HepG2 (cell line): Measurements from ENCODE around the gene NCAPD2. TPM values are rescaled to one million over a fixed set of nuclear protein-coding genes. Genes with fewer than 3 reads are reported as not detected.

Experiments
- ADNP ChIP-seq: sonication (generic); formaldehyde crosslinking; IDR thresholded peaks from 2 replicates; pipeline ENCODE4 v1.4.0; 2020; ENCODE audit warnings: missing genetic modification reagents
- ATF1 ChIP-seq: IDR thresholded peaks from 2 replicates; pipeline ENCODE4 v1.6.1; 2016; ENCODE audit warnings: mild to moderate bottlenecking, control low read depth
- FLYWCH1 ChIP-seq: sonication (generic); formaldehyde crosslinking; IDR thresholded peaks from 2 replicates; pipeline ENCODE4 v1.8.1; 2023; ENCODE audit warnings: mild to moderate bottlenecking, missing genetic modification reagents
- FOXJ3 ChIP-seq: sonication (generic); formaldehyde crosslinking; IDR thresholded peaks from 2 replicates; pipeline ENCODE4 v1.4.0; 2020; ENCODE audit warnings: missing genetic modification reagents, mild to moderate bottlenecking, borderline replicate concordance
- GTF2F1 ChIP-seq: fragments of 150-350 bp; IDR thresholded peaks from 2 replicates; pipeline ENCODE4 v1.6.1; 2014; ENCODE audit warnings: low read length
- GTF3A ChIP-seq: sonication (generic); formaldehyde crosslinking; conservative IDR thresholded peaks from 2 replicates; pipeline ENCODE4 v1.4.0; 2020; ENCODE audit warnings: mild to moderate bottlenecking, missing genetic modification reagents
- GZF1 ChIP-seq: sonication (generic); formaldehyde crosslinking; IDR thresholded peaks from 2 replicates; pipeline ENCODE4 v1.5.1; 2020; ENCODE audit warnings: mild to moderate bottlenecking, missing genetic modification reagents
- HMG20B ChIP-seq: conservative IDR thresholded peaks from 2 replicates; pipeline ENCODE4 v1.6.1; 2016; ENCODE audit warnings: missing genetic modification reagents, missing compliant biosample characterization
- IKZF1 ChIP-seq: fragments of 450-650 bp; IDR thresholded peaks from 2 replicates; pipeline ENCODE4 v1.7.1; 2016
- KDM2A ChIP-seq: sonication (generic); formaldehyde crosslinking; IDR thresholded peaks from 2 replicates; pipeline ENCODE4 v1.4.0; 2020; ENCODE audit warnings: low read depth, missing genetic modification reagents, borderline replicate concordance
- KDM5A ChIP-seq: fragments of 200-600 bp; sonication (generic); IDR thresholded peaks from 2 replicates; pipeline ENCODE4 v1.7.0; 2018; ENCODE audit warnings: antibody characterized with exemption, mild to moderate bottlenecking, low read length, borderline replicate concordance
- NFIB ChIP-seq: sonication (generic); formaldehyde crosslinking; IDR thresholded peaks from 2 replicates; pipeline ENCODE4 v1.9.0; 2021; ENCODE audit warnings: missing genetic modification reagents, mild to moderate bottlenecking, borderline replicate concordance
- ONECUT2 ChIP-seq: sonication (generic); formaldehyde crosslinking; IDR thresholded peaks from 2 replicates; pipeline ENCODE4 v1.4.0; 2020; ENCODE audit warnings: missing genetic modification reagents
- PAF1 ChIP-seq: IDR thresholded peaks from 2 replicates; pipeline ENCODE4 v1.6.1; 2016; ENCODE audit warnings: missing genetic modification reagents, missing compliant biosample characterization
- REL ChIP-seq: sonication (generic); formaldehyde crosslinking; conservative IDR thresholded peaks from 2 replicates; pipeline ENCODE4 v1.8.0; 2022; ENCODE audit warnings: mild to moderate bottlenecking, missing genetic modification reagents, moderate library complexity
- RXRB ChIP-seq: IDR thresholded peaks from 2 replicates; pipeline ENCODE4 v1.6.1; 2016; ENCODE audit warnings: borderline replicate concordance, missing genetic modification reagents, missing compliant biosample characterization
- SATB2 ChIP-seq: sonication (generic); formaldehyde crosslinking; IDR thresholded peaks from 2 replicates; pipeline ENCODE4 v1.5.0; 2020; ENCODE audit warnings: missing genetic modification reagents
- ZBTB21 ChIP-seq: sonication (generic); formaldehyde crosslinking; IDR thresholded peaks from 2 replicates; pipeline ENCODE4 v1.4.0; 2020; ENCODE audit warnings: missing genetic modification reagents
- ZC3H13 ChIP-seq: sonication (generic); formaldehyde crosslinking; IDR thresholded peaks from 2 replicates; pipeline ENCODE4 v1.8.1; 2023; ENCODE audit warnings: mild to moderate bottlenecking, missing genetic modification reagents, moderate library complexity
- ZFP36L1 ChIP-seq: sonication (generic); formaldehyde crosslinking; IDR thresholded peaks from 2 replicates; pipeline ENCODE4 v1.8.0; 2022; ENCODE audit warnings: mild to moderate bottlenecking, missing genetic modification reagents, moderate library complexity
- ZKSCAN1 ChIP-seq: fragments of 150-350 bp; IDR thresholded peaks from 2 replicates; pipeline ENCODE4 v1.6.1; 2014; ENCODE audit warnings: low read length
- ZNF460 ChIP-seq: sonication (generic); formaldehyde crosslinking; IDR thresholded peaks from 2 replicates; pipeline ENCODE4 v1.5.1; 2020; ENCODE audit warnings: missing genetic modification reagents, mild to moderate bottlenecking, borderline replicate concordance
- ZNF496 ChIP-seq: sonication (generic); formaldehyde crosslinking; IDR thresholded peaks from 2 replicates; pipeline ENCODE4 v1.8.1; 2023; ENCODE audit warnings: mild to moderate bottlenecking, moderate library complexity, missing genetic modification reagents; ENCODE audit not compliant: insufficient replicate concordance
- ZNF570 ChIP-seq: sonication (generic); formaldehyde crosslinking; IDR thresholded peaks from 2 replicates; pipeline ENCODE4 v1.4.0; 2020; ENCODE audit warnings: mild to moderate bottlenecking, missing genetic modification reagents, borderline replicate concordance
- ZNF629 ChIP-seq: sonication (generic); formaldehyde crosslinking; conservative IDR thresholded peaks from 2 replicates; pipeline ENCODE4 v1.5.0; 2020; ENCODE audit warnings: missing genetic modification reagents
- ZNF709 ChIP-seq: sonication (generic); formaldehyde crosslinking; IDR thresholded peaks from 2 replicates; pipeline ENCODE4 v1.5.0; 2020; ENCODE audit warnings: mild to moderate bottlenecking, missing genetic modification reagents
- ZSCAN20 ChIP-seq: sonication (generic); formaldehyde crosslinking; IDR thresholded peaks from 2 replicates; pipeline ENCODE4 v1.4.0; 2020; ENCODE audit warnings: missing genetic modification reagents, mild to moderate bottlenecking, borderline replicate concordance
- ZSCAN21 ChIP-seq: sonication (generic); formaldehyde crosslinking; IDR thresholded peaks from 2 replicates; pipeline ENCODE4 v1.8.0; 2022; ENCODE audit warnings: mild to moderate bottlenecking, missing genetic modification reagents, moderate library complexity, borderline replicate concordance
- ZSCAN9 ChIP-seq: IDR thresholded peaks from 2 replicates; pipeline ENCODE4 v1.6.1; 2016; ENCODE audit warnings: borderline replicate concordance
- polyA plus RNA-seq, 8 experiments: library from polyadenylated mRNA; depleted of rRNA in 3 of 8; stranded (reverse) in 7 of 8; unstranded in 1 of 8; fragments of >200 nt; fragmentation: Illumina TruSeq in 4 of 8; extraction: Trizol in 4 of 8; gene quantifications; 2 replicates each; pipeline versions ENCODE4 v1.2.1 to v1.2.3, GENCODE V29; 2011 to 2016; ENCODE audit warnings: low read depth in 4 of 8, missing spikeins in 1 of 8, mixed read lengths in 1 of 8; ENCODE audit not compliant: insufficient read depth in 1 of 8
- total RNA-seq, 5 experiments: library from RNA; depleted of rRNA; stranded (reverse); fragments of >200 nt; fragmentation: Illumina TruSeq; extraction: Trizol; gene quantifications; 2 replicates each; pipeline ENCODE4 v1.2.3, GENCODE V29; 2016; ENCODE audit warnings: low read depth in 1 of 5
- TF ChIP-seq, protein P1 (sequence below): sonication (generic); formaldehyde crosslinking; IDR thresholded peaks from 2 replicates; pipeline ENCODE4 v1.5.1; 2020; ENCODE audit warnings: missing genetic modification reagents, mild to moderate bottlenecking, borderline replicate concordance
- TF ChIP-seq, protein P2 (sequence below): sonication (generic); formaldehyde crosslinking; IDR thresholded peaks from 2 replicates; pipeline ENCODE4 v1.4.0; 2020; ENCODE audit warnings: missing genetic modification reagents

NCAPD2 gene
- total and polyA plus RNA-seq, 2 of the 13 experiments (the other 11 are each of a cell fraction or from before 2014, with no cell fraction given), result 51.1 to 65.6 TPM

DNA sequence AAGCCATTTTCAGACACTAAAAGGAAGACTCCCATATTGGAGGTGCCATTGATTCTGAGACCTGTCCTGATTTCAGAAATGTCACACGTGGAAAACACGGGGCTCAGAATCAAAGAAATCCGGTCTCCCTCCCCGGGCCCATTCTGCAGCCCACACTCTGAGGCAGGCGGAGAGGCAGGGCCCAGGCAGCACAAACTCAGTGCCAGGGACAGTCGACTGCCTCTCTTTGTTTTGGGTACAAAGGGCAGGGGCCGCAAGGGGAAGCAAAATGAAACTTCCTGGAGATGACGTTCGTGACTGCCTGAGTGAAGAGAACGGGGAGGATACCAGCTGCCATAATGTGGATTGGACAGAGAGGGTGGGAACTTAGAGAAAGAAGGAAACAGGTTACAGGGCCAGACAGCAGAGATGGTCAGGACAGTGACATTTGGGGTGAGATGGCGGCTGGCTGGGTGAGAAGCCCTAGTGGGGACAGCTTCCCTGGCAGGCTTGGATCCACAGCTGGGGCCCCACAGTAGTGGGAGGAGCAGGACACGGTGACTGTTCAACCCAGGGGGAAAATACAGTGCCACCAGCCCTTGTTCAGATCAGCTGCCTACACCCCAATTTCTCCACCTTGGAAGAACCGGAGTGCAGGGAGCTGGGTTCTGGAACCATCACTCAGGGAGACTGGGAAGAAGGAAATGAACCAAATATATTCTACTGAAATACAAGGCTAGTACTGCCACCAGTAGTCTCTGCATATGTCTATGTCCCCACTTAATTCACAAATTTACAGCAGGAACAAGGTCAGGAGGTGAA is 48.5 kb downstream of the NCAPD2 start (continued):
- TF ChIP-seq ZNF496 (CRISPR knock-in tag) (no peak), ZC3H13 (no peak; the same call in 1 of the 2 replicates), RXRB (CRISPR knock-in tag) (peak; percentile 79; the same call in 1 of the 2 replicates), ZKSCAN1 (no peak), ZFP36L1 (CRISPR knock-in tag) (peak; percentile 72; the same call in 1 of the 2 replicates), ZBTB21 (CRISPR knock-in tag) (no peak), KDM2A (CRISPR knock-in tag) (peak; percentile 61; the same call in 1 of the 2 replicates), ZNF570 (CRISPR knock-in tag) (no peak), ADNP (CRISPR knock-in tag) (no peak), KDM5A (no peak), FLYWCH1 (no peak), GZF1 (peak; percentile 88; the same call in 1 of the 2 replicates), HMG20B (CRISPR knock-in tag) (no peak), NFIB (no peak), ZSCAN9 (0 out of 2 replicates have a peak, but pooled peaks have one; percentile 57), ZSCAN20 (CRISPR knock-in tag) (no peak), GTF2F1 (no peak), ATF1 (CRISPR knock-in tag) (peak; percentile 85), IKZF1 (no peak), ZNF709 (CRISPR knock-in tag) (0 out of 2 replicates have a peak, but pooled peaks have one; percentile 33), GTF3A (CRISPR knock-in tag) (no peak), ONECUT2 (CRISPR knock-in tag) (no peak), SATB2 (CRISPR knock-in tag) (no peak), ZNF629 (CRISPR knock-in tag) (peak; percentile 98), PAF1 (CRISPR knock-in tag) (no peak), ZSCAN21 (CRISPR knock-in tag) (no peak), REL (CRISPR knock-in tag) (no peak), ZNF460 (CRISPR knock-in tag) (peak; percentile 50; the same call in 1 of the 2 replicates), FOXJ3 (CRISPR knock-in tag) (peak; percentile 78; the same call in 1 of the 2 replicates)
- TF ChIP-seq, protein P1, sequence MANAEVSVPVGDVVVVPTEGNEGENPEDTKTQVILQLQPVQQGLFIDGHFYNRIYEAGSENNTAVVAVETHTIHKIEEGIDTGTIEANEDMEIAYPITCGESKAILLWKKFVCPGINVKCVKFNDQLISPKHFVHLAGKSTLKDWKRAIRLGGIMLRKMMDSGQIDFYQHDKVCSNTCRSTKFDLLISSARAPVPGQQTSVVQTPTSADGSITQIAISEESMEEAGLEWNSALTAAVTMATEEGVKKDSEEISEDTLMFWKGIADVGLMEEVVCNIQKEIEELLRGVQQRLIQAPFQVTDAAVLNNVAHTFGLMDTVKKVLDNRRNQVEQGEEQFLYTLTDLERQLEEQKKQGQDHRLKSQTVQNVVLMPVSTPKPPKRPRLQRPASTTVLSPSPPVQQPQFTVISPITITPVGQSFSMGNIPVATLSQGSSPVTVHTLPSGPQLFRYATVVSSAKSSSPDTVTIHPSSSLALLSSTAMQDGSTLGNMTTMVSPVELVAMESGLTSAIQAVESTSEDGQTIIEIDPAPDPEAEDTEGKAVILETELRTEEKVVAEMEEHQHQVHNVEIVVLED (CRISPR knock-in tag), result peak; percentile 67; the same call in 1 of the 2 replicates
- TF ChIP-seq, protein P2, sequence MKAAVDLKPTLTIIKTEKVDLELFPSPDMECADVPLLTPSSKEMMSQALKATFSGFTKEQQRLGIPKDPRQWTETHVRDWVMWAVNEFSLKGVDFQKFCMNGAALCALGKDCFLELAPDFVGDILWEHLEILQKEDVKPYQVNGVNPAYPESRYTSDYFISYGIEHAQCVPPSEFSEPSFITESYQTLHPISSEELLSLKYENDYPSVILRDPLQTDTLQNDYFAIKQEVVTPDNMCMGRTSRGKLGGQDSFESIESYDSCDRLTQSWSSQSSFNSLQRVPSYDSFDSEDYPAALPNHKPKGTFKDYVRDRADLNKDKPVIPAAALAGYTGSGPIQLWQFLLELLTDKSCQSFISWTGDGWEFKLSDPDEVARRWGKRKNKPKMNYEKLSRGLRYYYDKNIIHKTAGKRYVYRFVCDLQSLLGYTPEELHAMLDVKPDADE (CRISPR knock-in tag), result no peak
